Measurements from ENCODE around the gene PSMB5. TPM values are rescaled to one million over a fixed set of nuclear protein-coding genes. Genes with fewer than 3 reads are reported as not detected.

Gene PSMB5
- total and polyA plus RNA-seq, 12 donors = 35.6 to 206 (median 122) TPM

- DNase-seq = no peak
- peak in 6 of 8 donors; percentile 2 to 35 (median 14) for ATAC-seq
- no peak for TF ChIP-seq CTCF (IDR thresholded peaks at IDR 0.05)
- no peaks in the 10 kb centered on the region for H3K9me3 ChIP-seq
- H3K36me3 ChIP-seq = peaks cover 0 to 79% (median 50%) of the 10 kb centered on the region in 9 donors
- H3K4me3 ChIP-seq = peak overlapping the region; percentile 46 to 70 (median 63)
- 28 to 36% methylated on average over 5 of the region's 5 CpGs for WGBS, 2 donors
- peak overlapping the region; percentile 37 to 88 (median 84) for H3K27ac ChIP-seq
- H3K27me3 ChIP-seq = no peaks in the 10 kb centered on the region
- peaks cover 15 to 48% (median 44%) of the 10 kb centered on the region in 9 donors for H3K4me1 ChIP-seq
- intact Hi-C loops (cut with DNase I) = loop anchor here in 2 of 10 donors (1.0 to 2.0 kb wide), 2 partner anchors 22 to 23 kb away; partner anchors contain the start of genes ACIN1 (in 1 of the 2) and C14orf119 (in 1 of the 2)
Measured at GRCh38 chr14:23071921-23072539, 37.3 kb upstream of the PSMB5 start.

- intact Hi-C loops (cut with DNase I) = loop anchor here in 2 of 10 donors (1.0 to 2.0 kb wide), 2 partner anchors 23 kb away; partner anchors contain the start of genes ACIN1 (in 1 of the 2) and C14orf119 (in 1 of the 2)
- peaks cover 15 to 47% (median 42%) of the 10 kb centered on the region in 9 donors for H3K4me1 ChIP-seq
- H3K9me3 ChIP-seq = no peaks in the 10 kb centered on the region
- H3K27ac ChIP-seq = peak overlapping the region; percentile 37 to 88 (median 84)
- peak; percentile 79 to 87 for DNase-seq
- H3K36me3 ChIP-seq = peaks cover 0 to 79% (median 51%) of the 10 kb centered on the region in 9 donors
- 1 to 2% methylated on average over 14 of the region's 14 CpGs for WGBS, 2 donors
- ATAC-seq = peak; percentile 88 to 95 (median 94)
- no peak for TF ChIP-seq CTCF (IDR thresholded peaks at IDR 0.05)
- peak overlapping the region; percentile 46 to 70 (median 63) for H3K4me3 ChIP-seq
- no peaks in the 10 kb centered on the region for H3K27me3 ChIP-seq
Measured at GRCh38 chr14:23071244-23071920, 36.7 kb upstream of the PSMB5 start.

GRCh38 chr14:23070262-23071129, 35.8 kb upstream of the PSMB5 start:
- Histone ChIP-seq H3K9me3 (no peaks in the 10 kb centered on the region), H3K36me3 (peaks cover 0 to 79% (median 44%) of the 10 kb centered on the region in 9 donors), H3K4me1 (peaks cover 15 to 47% (median 41%) of the 10 kb centered on the region in 9 donors), H3K27me3 (no peaks in the 10 kb centered on the region), H3K4me3 (peak overlapping the region in 9 of 10 donors; percentile 47 to 70 (median 66)), H3K27ac (peak overlapping the region in 9 of 10 donors; percentile 75 to 88 (median 84))
- no peak for TF ChIP-seq CTCF (IDR thresholded peaks at IDR 0.05)
- DNase-seq (no peak), ATAC-seq (no peak)
- 12% methylated on average over 10 of the region's 10 CpGs for WGBS, 2 donors
- intact Hi-C loops (cut with DNase I) = loop anchor here in 2 of 10 donors (1.0 to 2.0 kb wide), 2 partner anchors 24 kb away; partner anchors contain the start of genes ACIN1 (in 1 of the 2) and C14orf119 (in 1 of the 2)

Data from heart right ventricle (tissue), 16 donors.